Measurements from ENCODE around the gene USH1G.

Gene USH1G

DNA sequence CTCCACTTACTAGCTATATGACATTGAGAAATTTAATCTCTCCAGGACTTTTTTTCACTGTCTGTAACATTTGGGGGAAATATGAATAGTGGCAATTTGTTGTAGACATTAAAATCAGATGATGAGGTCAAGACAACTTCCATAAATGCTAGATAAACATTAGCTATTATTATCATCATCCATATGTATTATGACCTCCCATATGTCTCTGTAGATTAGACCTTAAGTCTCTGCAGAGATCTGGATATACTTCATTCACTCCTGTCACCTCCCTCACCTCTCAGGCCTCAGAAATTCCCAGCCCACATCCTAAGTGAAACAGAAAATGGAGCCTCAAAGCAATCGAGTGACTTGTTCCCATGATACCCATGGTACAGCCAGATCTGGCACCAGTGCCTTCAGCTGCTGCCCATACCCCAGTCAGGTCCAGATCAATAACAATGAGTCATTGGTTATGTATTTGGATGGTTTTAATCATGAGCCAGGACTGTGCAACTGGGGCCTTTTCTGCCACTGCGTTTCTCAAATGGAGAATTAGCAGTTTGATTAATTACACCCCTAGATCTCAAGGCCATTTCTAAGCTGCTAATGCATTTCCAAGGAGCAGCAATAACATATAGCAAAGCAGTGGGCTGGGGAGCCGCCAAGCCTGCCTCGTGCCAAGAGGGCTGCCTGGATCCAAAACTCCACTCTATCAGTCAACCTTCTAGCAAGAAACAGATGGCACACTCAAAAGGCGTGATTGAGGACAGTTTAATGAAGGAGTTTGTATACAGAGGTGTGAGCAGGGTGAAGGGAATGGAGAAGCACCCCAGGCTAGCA, 47.7 kb downstream of the USH1G start:
- Histone ChIP-seq H2AK5ac (ENCODE audit: low read length) (no peak overlapping the region), H3K79me2 (ENCODE audit: control insufficient read depth, insufficient read depth, low read length, poor library complexity) (peaks cover 5% of the 10 kb centered on the region), H3K4ac (ENCODE audit: low read depth, low read length) (no peak overlapping the region), H3K14ac (ENCODE audit: low read length) (no peak overlapping the region), H2BK120ac (ENCODE audit: insufficient read depth, low read length, poor library complexity) (no peak overlapping the region), H3K4me3 (ENCODE audit: low read depth, low read length) (no peak overlapping the region), H2BK5ac (ENCODE audit: low read depth, low read length, poor library complexity) (no peak overlapping the region), H4K8ac (ENCODE audit: low read depth, low read length) (no peak overlapping the region), H4K91ac (ENCODE audit: low read depth, low read length) (no peak overlapping the region), H3K27ac (ENCODE audit: low read depth, low read length) (no peak overlapping the region), H3K9me3 (ENCODE audit: insufficient read depth, low read depth, low read length) (no peaks in the 10 kb centered on the region), H3K4me1 (ENCODE audit: control insufficient read depth in 1 of 2, insufficient read depth in 2 of 2, low read length in 2 of 2) (peaks cover 3 to 11% of the 10 kb centered on the region in 2 experiments), H3K27me3 (ENCODE audit: insufficient read depth, low read length) (no peaks in the 10 kb centered on the region), H4K12ac (ENCODE audit: low read depth, low read length) (no peak overlapping the region), H3K4me2 (ENCODE audit: low read length) (no peak overlapping the region), H3K18ac (ENCODE audit: low read length) (no peak overlapping the region), H3K79me1 (ENCODE audit: low read length) (peaks cover 8% of the 10 kb centered on the region), H3K9ac (ENCODE audit: low read length) (no peak overlapping the region), H3K23ac (ENCODE audit: low read length) (no peak overlapping the region), H3K36me3 (ENCODE audit: control insufficient read depth in 1 of 2, insufficient read depth in 2 of 2, low read length in 2 of 2) (no peaks in the 10 kb centered on the region), H2BK12ac (ENCODE audit: low read length) (no peak overlapping the region), H2AFZ (ENCODE audit: insufficient read depth, low read length, poor library complexity) (no peak overlapping the region)
- WGBS (ENCODE audit: extremely low coverage, insufficient coverage, insufficient read length) = no CpG with 5 or more reads among the region's 5 CpGs
- no peak for DNase-seq

GRCh38 chr17:74874615-74875037, 48.4 kb downstream of the USH1G start:
- Histone ChIP-seq H2BK120ac (ENCODE audit: insufficient read depth, low read length, poor library complexity) (no peak overlapping the region), H2BK5ac (ENCODE audit: low read depth, low read length, poor library complexity) (no peak overlapping the region), H3K79me1 (ENCODE audit: low read length) (peaks cover 8% of the 10 kb centered on the region), H4K12ac (ENCODE audit: low read depth, low read length) (peak overlapping the region; percentile 20), H3K79me2 (ENCODE audit: control insufficient read depth, insufficient read depth, low read length, poor library complexity) (peaks cover 5% of the 10 kb centered on the region), H2AFZ (ENCODE audit: insufficient read depth, low read length, poor library complexity) (no peak overlapping the region), H3K4me2 (ENCODE audit: low read length) (no peak overlapping the region), H2AK5ac (ENCODE audit: low read length) (no peak overlapping the region), H3K18ac (ENCODE audit: low read length) (no peak overlapping the region), H3K36me3 (ENCODE audit: control insufficient read depth in 1 of 2, insufficient read depth in 2 of 2, low read length in 2 of 2) (no peaks in the 10 kb centered on the region), H2BK12ac (ENCODE audit: low read length) (no peak overlapping the region), H3K4ac (ENCODE audit: low read depth, low read length) (no peak overlapping the region), H4K91ac (ENCODE audit: low read depth, low read length) (no peak overlapping the region), H3K4me1 (ENCODE audit: control insufficient read depth in 1 of 2, insufficient read depth in 2 of 2, low read length in 2 of 2) (peaks cover 3 to 11% of the 10 kb centered on the region in 2 experiments), H3K4me3 (ENCODE audit: low read depth, low read length) (no peak overlapping the region), H3K9ac (ENCODE audit: low read length) (no peak overlapping the region), H3K27me3 (ENCODE audit: insufficient read depth, low read length) (no peaks in the 10 kb centered on the region), H3K14ac (ENCODE audit: low read length) (no peak overlapping the region), H3K9me3 (ENCODE audit: insufficient read depth, low read depth, low read length) (peaks cover 3% of the 10 kb centered on the region), H3K23ac (ENCODE audit: low read length) (no peak overlapping the region), H3K27ac (ENCODE audit: low read depth, low read length) (no peak overlapping the region), H4K8ac (ENCODE audit: low read depth, low read length) (peak overlapping the region; percentile 27)
- DNase-seq = no peak
- no CpG with 5 or more reads among the region's 5 CpGs for WGBS (ENCODE audit: extremely low coverage, insufficient coverage, insufficient read length)

DNA sequence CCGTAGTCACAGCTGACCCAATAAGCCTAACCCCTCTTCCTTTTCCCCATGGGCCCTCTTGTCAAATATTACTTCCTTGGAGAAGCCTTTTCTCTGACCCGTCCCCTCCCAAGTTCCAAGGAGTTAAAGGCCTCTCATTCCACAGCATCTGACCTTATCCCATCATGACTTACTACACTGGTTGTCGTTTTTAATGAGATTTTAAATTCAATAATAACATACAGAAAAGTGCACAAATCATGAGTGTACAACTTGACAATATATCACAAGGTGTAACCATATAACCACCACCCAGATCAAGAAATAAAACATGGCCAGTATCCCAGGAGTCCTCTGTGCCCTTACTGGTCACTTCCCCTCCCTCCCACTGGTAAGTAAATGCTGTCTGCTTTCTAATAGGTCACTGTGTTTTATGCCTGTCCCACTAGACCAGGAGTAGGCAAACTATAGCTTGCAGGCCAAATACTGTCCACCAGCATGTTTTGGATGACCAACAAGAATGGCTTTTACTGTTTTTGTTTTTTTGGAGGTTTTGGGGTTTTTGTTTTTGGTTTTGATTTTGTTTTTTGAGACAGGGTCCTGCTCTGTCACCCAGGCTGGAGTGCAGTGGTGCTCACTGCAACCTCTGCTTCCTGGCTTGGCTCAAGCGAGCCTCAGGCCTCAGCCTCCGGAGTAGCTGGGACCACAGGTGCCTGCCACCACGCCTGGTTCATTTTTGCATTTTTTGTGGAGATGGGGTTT, 49.0 kb downstream of the USH1G start:
- H3K36me3 ChIP-seq (ENCODE audit: control insufficient read depth in 1 of 2, insufficient read depth in 2 of 2, low read length in 2 of 2) = no peaks in the 10 kb centered on the region
- peak overlapping the region; percentile 61 for H4K8ac ChIP-seq (ENCODE audit: low read depth, low read length)
- no peak overlapping the region for H3K9ac ChIP-seq (ENCODE audit: low read length)
- peaks cover 5% of the 10 kb centered on the region for H3K79me2 ChIP-seq (ENCODE audit: control insufficient read depth, insufficient read depth, low read length, poor library complexity)
- H3K4me2 ChIP-seq (ENCODE audit: low read length) = peak overlapping the region; percentile 82
- H3K4me3 ChIP-seq (ENCODE audit: low read depth, low read length) = no peak overlapping the region
- no peak overlapping the region for H2BK12ac ChIP-seq (ENCODE audit: low read length)
- H3K4ac ChIP-seq (ENCODE audit: low read depth, low read length) = no peak overlapping the region
- H4K91ac ChIP-seq (ENCODE audit: low read depth, low read length) = no peak overlapping the region
- H3K27me3 ChIP-seq (ENCODE audit: insufficient read depth, low read length) = no peaks in the 10 kb centered on the region
- peak overlapping the region; percentile 20 for H4K12ac ChIP-seq (ENCODE audit: low read depth, low read length)
- no peak for DNase-seq
- no peak overlapping the region for H2AK5ac ChIP-seq (ENCODE audit: low read length)
- peaks cover 3 to 11% of the 10 kb centered on the region in 2 experiments for H3K4me1 ChIP-seq (ENCODE audit: control insufficient read depth in 1 of 2, insufficient read depth in 2 of 2, low read length in 2 of 2)
- H3K23ac ChIP-seq (ENCODE audit: low read length) = no peak overlapping the region
- peaks cover 3% of the 10 kb centered on the region for H3K9me3 ChIP-seq (ENCODE audit: insufficient read depth, low read depth, low read length)
- no CpG with 5 or more reads among the region's 6 CpGs for WGBS (ENCODE audit: extremely low coverage, insufficient coverage, insufficient read length)
- no peak overlapping the region for H3K14ac ChIP-seq (ENCODE audit: low read length)
- no peak overlapping the region for H2BK120ac ChIP-seq (ENCODE audit: insufficient read depth, low read length, poor library complexity)
- H2BK5ac ChIP-seq (ENCODE audit: low read depth, low read length, poor library complexity) = no peak overlapping the region
- H2AFZ ChIP-seq (ENCODE audit: insufficient read depth, low read length, poor library complexity) = no peak overlapping the region
- no peak overlapping the region for H3K18ac ChIP-seq (ENCODE audit: low read length)
- H3K27ac ChIP-seq (ENCODE audit: low read depth, low read length) = no peak overlapping the region
- H3K79me1 ChIP-seq (ENCODE audit: low read length) = peaks cover 8% of the 10 kb centered on the region

DNA sequence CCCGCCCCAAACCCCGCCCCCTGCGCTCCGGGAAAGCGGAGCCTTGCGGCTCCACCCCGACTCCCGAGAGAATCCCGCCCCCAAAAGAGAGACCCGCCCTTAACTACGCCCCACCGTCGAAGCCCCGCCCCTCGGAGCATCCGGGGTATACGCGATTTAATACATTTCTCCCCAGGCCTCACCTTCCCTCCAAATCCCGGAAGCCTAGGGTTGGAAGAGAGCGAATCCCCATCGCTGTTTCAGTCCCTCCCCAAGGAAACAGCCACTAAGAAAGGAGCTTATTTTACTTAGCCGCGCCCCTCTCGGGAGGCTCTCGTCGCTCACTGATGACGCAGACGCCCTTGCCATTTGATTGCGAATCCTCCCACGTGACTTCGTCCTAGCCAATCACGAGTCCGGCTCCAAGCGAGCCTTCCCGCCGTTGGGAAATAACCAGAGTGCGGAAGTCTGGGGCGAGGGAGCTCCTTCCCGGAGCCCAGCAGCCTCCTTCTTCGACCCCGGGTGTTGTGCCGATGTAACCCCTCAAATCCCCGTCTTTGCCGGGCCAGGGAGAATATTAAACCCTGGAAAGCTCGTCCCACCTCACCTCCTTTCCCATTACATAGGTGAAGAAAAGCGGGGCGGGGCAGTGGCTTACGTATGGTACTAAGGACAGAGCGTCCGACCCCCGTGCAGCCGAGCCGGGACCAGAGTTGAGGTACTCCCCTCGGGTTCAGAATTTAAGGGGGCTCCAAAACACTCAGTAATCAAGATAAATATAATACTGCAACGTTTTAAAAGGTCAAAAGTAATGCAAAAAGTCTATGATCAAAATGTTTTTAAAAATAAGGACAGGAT, 49.8 kb downstream of the USH1G start:
- H2AFZ ChIP-seq (ENCODE audit: insufficient read depth, low read length, poor library complexity) = no peak overlapping the region
- H4K91ac ChIP-seq (ENCODE audit: low read depth, low read length) = peak overlapping the region; percentile 74
- peak overlapping the region; percentile 91 for H3K9ac ChIP-seq (ENCODE audit: low read length)
- peaks cover 3 to 11% of the 10 kb centered on the region in 2 experiments for H3K4me1 ChIP-seq (ENCODE audit: control insufficient read depth in 1 of 2, insufficient read depth in 2 of 2, low read length in 2 of 2)
- no peak overlapping the region for H3K4ac ChIP-seq (ENCODE audit: low read depth, low read length)
- peak overlapping the region; percentile 47 for H2BK5ac ChIP-seq (ENCODE audit: low read depth, low read length, poor library complexity)
- H2AK5ac ChIP-seq (ENCODE audit: low read length) = no peak overlapping the region
- H4K12ac ChIP-seq (ENCODE audit: low read depth, low read length) = peak overlapping the region; percentile 66
- peak overlapping the region; percentile 72 for H4K8ac ChIP-seq (ENCODE audit: low read depth, low read length)
- no CpG with 5 or more reads among the region's 55 CpGs for WGBS (ENCODE audit: extremely low coverage, insufficient coverage, insufficient read length)
- H3K4me2 ChIP-seq (ENCODE audit: low read length) = peak overlapping the region; percentile 82
- H3K4me3 ChIP-seq (ENCODE audit: low read depth, low read length) = peak overlapping the region; percentile 85
- peaks cover 8% of the 10 kb centered on the region for H3K79me1 ChIP-seq (ENCODE audit: low read length)
- H3K23ac ChIP-seq (ENCODE audit: low read length) = no peak overlapping the region
- H3K36me3 ChIP-seq (ENCODE audit: control insufficient read depth in 1 of 2, insufficient read depth in 2 of 2, low read length in 2 of 2) = no peaks in the 10 kb centered on the region
- peak overlapping the region; percentile 21 for H2BK120ac ChIP-seq (ENCODE audit: insufficient read depth, low read length, poor library complexity)
- H3K14ac ChIP-seq (ENCODE audit: low read length) = peak overlapping the region; percentile 43
- H3K18ac ChIP-seq (ENCODE audit: low read length) = peak overlapping the region; percentile 28
- H3K27ac ChIP-seq (ENCODE audit: low read depth, low read length) = peak overlapping the region; percentile 69
- peak; percentile 100 for DNase-seq
- H3K79me2 ChIP-seq (ENCODE audit: control insufficient read depth, insufficient read depth, low read length, poor library complexity) = peaks cover 5% of the 10 kb centered on the region
- peaks cover 3% of the 10 kb centered on the region for H3K9me3 ChIP-seq (ENCODE audit: insufficient read depth, low read depth, low read length)
- H2BK12ac ChIP-seq (ENCODE audit: low read length) = no peak overlapping the region
- no peaks in the 10 kb centered on the region for H3K27me3 ChIP-seq (ENCODE audit: insufficient read depth, low read length)

Measured in trophoblast cell (in vitro differentiated cells and primary cell).